Measurements from ENCODE around the gene AR.

AR gene

DNA sequence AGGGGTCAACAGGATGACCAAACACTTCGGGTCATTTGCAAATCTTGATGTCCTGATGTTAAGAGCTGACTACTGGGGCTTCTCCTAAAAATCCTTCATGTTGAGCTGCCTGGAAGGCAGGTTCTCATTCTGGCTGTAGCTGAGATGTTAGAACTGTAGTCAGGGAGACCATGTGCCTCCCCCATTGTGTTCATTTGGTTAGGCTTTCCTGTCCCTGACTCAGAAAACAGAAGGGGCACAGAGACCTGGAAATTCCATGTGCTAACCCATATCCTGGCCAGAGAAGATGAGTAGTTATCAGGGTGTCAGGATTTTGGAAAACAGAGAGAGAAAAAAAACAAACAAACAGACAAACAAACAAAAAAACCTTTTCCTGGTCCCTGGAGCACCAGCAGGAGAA is 177.5 kb downstream of the AR start:
- Mint-ChIP-seq H3K36me3 (ENCODE audit: low read depth) (no peaks in the 10 kb centered on the region), H3K9me3 (no peaks in the 10 kb centered on the region), H3K27me3 (no peaks in the 10 kb centered on the region), H3K4me1 (ENCODE audit: low read depth) (no peaks in the 10 kb centered on the region), H3K27ac (no peak overlapping the region), H3K4me3 (no peak overlapping the region)

DNA sequence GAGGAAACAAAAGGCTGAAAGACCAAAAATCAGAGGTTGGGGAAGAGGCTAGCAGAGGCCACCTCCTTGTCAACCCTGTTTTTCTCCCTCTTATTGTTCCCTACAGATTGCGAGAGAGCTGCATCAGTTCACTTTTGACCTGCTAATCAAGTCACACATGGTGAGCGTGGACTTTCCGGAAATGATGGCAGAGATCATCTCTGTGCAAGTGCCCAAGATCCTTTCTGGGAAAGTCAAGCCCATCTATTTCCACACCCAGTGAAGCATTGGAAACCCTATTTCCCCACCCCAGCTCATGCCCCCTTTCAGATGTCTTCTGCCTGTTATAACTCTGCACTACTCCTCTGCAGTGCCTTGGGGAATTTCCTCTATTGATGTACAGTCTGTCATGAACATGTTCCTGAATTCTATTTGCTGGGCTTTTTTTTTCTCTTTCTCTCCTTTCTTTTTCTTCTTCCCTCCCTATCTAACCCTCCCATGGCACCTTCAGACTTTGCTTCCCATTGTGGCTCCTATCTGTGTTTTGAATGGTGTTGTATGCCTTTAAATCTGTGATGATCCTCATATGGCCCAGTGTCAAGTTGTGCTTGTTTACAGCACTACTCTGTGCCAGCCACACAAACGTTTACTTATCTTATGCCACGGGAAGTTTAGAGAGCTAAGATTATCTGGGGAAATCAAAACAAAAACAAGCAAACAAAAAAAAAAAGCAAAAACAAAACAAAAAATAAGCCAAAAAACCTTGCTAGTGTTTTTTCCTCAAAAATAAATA is 179.9 kb downstream of the AR start:
- Mint-ChIP-seq H3K9me3 (no peaks in the 10 kb centered on the region), H3K4me3 (no peak overlapping the region), H3K27me3 (no peaks in the 10 kb centered on the region)

DNA sequence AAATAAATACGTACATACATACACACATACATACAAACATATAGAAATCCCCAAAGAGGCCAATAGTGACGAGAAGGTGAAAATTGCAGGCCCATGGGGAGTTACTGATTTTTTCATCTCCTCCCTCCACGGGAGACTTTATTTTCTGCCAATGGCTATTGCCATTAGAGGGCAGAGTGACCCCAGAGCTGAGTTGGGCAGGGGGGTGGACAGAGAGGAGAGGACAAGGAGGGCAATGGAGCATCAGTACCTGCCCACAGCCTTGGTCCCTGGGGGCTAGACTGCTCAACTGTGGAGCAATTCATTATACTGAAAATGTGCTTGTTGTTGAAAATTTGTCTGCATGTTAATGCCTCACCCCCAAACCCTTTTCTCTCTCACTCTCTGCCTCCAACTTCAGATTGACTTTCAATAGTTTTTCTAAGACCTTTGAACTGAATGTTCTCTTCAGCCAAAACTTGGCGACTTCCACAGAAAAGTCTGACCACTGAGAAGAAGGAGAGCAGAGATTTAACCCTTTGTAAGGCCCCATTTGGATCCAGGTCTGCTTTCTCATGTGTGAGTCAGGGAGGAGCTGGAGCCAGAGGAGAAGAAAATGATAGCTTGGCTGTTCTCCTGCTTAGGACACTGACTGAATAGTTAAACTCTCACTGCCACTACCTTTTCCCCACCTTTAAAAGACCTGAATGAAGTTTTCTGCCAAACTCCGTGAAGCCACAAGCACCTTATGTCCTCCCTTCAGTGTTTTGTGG is 180.7 kb downstream of the AR start:
- Mint-ChIP-seq H3K27ac (no peak overlapping the region), H3K27me3 (no peaks in the 10 kb centered on the region), H3K4me1 (ENCODE audit: low read depth) (no peaks in the 10 kb centered on the region), H3K4me3 (no peak overlapping the region), H3K36me3 (ENCODE audit: low read depth) (no peaks in the 10 kb centered on the region), H3K9me3 (no peaks in the 10 kb centered on the region)

More for the DNA sequence above, 179.9 kb downstream of the AR start:
- Mint-ChIP-seq H3K36me3 (ENCODE audit: low read depth) (no peaks in the 10 kb centered on the region), H3K4me1 (ENCODE audit: low read depth) (no peaks in the 10 kb centered on the region), H3K27ac (no peak overlapping the region)

DNA sequence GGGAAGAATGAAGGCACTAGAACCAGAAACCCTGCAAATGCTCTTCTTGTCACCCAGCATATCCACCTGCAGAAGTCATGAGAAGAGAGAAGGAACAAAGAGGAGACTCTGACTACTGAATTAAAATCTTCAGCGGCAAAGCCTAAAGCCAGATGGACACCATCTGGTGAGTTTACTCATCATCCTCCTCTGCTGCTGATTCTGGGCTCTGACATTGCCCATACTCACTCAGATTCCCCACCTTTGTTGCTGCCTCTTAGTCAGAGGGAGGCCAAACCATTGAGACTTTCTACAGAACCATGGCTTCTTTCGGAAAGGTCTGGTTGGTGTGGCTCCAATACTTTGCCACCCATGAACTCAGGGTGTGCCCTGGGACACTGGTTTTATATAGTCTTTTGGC is 181.7 kb downstream of the AR start:
- Mint-ChIP-seq H3K4me3 (no peak overlapping the region), H3K36me3 (ENCODE audit: low read depth) (no peaks in the 10 kb centered on the region), H3K27ac (no peak overlapping the region), H3K9me3 (no peaks in the 10 kb centered on the region), H3K4me1 (ENCODE audit: low read depth) (no peaks in the 10 kb centered on the region), H3K27me3 (no peaks in the 10 kb centered on the region)

DNA sequence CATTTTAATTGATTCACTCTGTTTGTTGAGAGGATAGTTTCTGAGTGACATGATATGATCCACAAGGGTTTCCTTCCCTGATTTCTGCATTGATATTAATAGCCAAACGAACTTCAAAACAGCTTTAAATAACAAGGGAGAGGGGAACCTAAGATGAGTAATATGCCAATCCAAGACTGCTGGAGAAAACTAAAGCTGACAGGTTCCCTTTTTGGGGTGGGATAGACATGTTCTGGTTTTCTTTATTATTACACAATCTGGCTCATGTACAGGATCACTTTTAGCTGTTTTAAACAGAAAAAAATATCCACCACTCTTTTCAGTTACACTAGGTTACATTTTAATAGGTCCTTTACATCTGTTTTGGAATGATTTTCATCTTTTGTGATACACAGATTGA is 182.2 kb downstream of the AR start:
- Mint-ChIP-seq H3K9me3 (no peaks in the 10 kb centered on the region), H3K4me1 (ENCODE audit: low read depth) (no peaks in the 10 kb centered on the region), H3K27ac (no peak overlapping the region), H3K36me3 (ENCODE audit: low read depth) (no peaks in the 10 kb centered on the region), H3K4me3 (no peak overlapping the region), H3K27me3 (no peaks in the 10 kb centered on the region)

DNA sequence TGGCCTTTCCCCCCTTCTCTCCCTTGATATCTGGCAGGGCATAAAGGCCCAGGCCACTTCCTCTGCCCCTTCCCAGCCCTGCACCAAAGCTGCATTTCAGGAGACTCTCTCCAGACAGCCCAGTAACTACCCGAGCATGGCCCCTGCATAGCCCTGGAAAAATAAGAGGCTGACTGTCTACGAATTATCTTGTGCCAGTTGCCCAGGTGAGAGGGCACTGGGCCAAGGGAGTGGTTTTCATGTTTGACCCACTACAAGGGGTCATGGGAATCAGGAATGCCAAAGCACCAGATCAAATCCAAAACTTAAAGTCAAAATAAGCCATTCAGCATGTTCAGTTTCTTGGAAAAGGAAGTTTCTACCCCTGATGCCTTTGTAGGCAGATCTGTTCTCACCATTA is 183.8 kb downstream of the AR start:
- no peak overlapping the region for H3K27ac Mint-ChIP-seq
- no peaks in the 10 kb centered on the region for H3K4me1 Mint-ChIP-seq (ENCODE audit: low read depth)
- H3K27me3 Mint-ChIP-seq: no peaks in the 10 kb centered on the region
- no peaks in the 10 kb centered on the region for H3K36me3 Mint-ChIP-seq (ENCODE audit: low read depth)
- H3K4me3 Mint-ChIP-seq: no peak overlapping the region
- H3K9me3 Mint-ChIP-seq: no peaks in the 10 kb centered on the region

DNA sequence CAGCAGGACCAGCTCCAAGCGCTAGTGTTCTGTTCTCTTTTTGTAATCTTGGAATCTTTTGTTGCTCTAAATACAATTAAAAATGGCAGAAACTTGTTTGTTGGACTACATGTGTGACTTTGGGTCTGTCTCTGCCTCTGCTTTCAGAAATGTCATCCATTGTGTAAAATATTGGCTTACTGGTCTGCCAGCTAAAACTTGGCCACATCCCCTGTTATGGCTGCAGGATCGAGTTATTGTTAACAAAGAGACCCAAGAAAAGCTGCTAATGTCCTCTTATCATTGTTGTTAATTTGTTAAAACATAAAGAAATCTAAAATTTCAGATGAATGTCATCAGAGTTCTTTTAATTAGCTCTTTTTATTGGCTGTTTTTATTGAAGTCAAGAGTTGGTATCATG is 186.5 kb downstream of the AR start:
- Mint-ChIP-seq H3K27me3 (no peaks in the 10 kb centered on the region), H3K36me3 (ENCODE audit: low read depth) (no peaks in the 10 kb centered on the region), H3K4me3 (no peak overlapping the region), H3K4me1 (ENCODE audit: low read depth) (no peaks in the 10 kb centered on the region), H3K27ac (no peak overlapping the region), H3K9me3 (no peaks in the 10 kb centered on the region)

DNA sequence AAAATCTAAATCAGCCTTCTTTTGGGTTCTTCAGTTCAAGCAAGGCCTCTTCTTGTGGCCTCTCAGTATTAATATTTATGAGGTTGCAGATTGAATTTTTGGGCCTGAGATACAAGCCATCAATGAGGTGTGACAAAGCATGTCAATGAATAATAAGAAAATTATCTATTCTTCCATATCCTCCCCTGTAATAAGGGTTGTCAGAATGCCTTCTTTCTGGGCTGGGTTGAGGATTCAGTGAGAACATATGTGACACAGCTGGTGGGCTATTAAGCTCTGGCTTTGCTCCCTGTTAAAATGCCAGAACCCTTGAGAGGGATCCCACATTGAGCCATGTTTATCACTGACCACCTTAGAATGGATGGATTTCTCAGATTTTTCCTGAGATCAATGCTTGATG is 187.2 kb downstream of the AR start:
- no peaks in the 10 kb centered on the region for H3K9me3 Mint-ChIP-seq
- H3K4me1 Mint-ChIP-seq (ENCODE audit: low read depth): no peaks in the 10 kb centered on the region
- H3K4me3 Mint-ChIP-seq: no peak overlapping the region
- no peaks in the 10 kb centered on the region for H3K36me3 Mint-ChIP-seq (ENCODE audit: low read depth)
- no peaks in the 10 kb centered on the region for H3K27me3 Mint-ChIP-seq
- no peak overlapping the region for H3K27ac Mint-ChIP-seq

DNA sequence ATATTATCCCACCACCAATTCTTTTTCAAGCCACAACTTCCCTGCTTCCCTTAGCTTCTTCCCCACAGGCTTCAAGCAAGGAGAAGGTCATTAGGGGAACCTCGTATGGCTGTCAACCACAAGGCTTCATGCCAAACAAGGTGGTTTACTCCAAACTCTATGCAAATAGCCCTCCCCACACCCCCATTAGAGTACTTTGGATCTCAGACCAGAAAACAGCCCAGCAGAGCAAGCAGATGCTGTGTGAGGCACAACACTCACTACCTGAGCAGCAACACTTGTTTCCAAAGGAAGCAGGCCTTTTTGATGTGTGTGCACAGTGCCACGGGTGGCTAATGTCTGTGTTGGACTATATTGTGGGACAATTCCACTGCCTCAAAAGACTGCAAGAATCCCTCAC is 189.0 kb downstream of the AR start:
- Mint-ChIP-seq H3K27me3 (no peaks in the 10 kb centered on the region), H3K9me3 (no peaks in the 10 kb centered on the region), H3K4me1 (ENCODE audit: low read depth) (no peaks in the 10 kb centered on the region), H3K27ac (no peak overlapping the region), H3K36me3 (ENCODE audit: low read depth) (no peaks in the 10 kb centered on the region), H3K4me3 (no peak overlapping the region)

DNA sequence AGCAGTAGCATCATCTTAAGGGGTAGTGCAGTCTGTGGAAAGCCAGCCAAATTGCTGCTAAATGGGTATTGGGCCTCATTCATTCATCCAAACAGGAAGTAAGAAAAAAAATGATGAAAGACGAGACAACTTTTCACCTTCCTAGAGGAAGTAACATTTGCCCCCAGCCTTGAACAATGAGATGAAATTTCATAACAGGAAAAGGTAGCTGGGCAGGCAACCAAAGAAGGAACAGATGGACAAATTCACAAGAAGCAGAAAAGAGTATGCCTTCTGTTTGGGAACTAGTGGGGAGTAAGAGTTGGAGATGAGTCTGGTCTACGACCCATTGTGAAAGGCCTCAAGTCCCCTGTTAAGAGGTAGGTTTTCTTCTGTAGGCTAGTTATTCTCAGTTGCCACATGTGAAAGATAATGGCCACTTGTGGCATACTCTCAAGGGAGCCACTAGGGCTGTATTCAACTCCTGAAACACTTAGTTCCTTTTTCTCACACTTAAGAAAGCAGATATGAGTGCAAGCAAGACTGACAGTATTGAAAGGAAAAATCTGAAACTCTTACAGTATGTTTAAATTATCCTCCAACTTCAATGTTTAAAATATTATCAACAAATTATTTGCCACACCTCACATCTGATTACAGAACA is 190.4 kb downstream of the AR start:
- H3K4me1 Mint-ChIP-seq (ENCODE audit: low read depth): no peaks in the 10 kb centered on the region
- no peaks in the 10 kb centered on the region for H3K36me3 Mint-ChIP-seq (ENCODE audit: low read depth)
- no peaks in the 10 kb centered on the region for H3K27me3 Mint-ChIP-seq
- no peaks in the 10 kb centered on the region for H3K9me3 Mint-ChIP-seq
- H3K4me3 Mint-ChIP-seq: no peak overlapping the region
- no peak overlapping the region for H3K27ac Mint-ChIP-seq

DNA sequence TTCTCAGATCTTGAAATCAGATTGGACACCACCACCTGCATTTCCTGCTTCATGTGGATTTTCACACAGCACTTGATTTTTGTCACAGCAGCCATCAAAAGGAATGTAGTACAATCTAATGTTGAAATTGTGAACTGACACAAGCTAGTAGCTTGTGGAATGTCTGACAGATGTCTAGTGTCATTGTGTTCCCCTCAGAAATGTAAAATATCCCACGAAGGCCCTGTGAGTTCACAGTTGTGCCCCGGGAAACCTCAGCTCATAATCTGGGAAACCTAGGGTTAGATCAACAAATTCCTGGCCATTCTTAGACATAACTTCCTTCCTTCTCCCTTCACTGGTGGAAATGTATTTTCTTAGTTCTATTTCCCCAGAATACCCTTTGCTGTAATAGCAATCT is 205.7 kb downstream of the AR start:
- Mint-ChIP-seq H3K4me3 (no peak overlapping the region), H3K27ac (no peak overlapping the region), H3K4me1 (ENCODE audit: low read depth) (no peaks in the 10 kb centered on the region)

DNA sequence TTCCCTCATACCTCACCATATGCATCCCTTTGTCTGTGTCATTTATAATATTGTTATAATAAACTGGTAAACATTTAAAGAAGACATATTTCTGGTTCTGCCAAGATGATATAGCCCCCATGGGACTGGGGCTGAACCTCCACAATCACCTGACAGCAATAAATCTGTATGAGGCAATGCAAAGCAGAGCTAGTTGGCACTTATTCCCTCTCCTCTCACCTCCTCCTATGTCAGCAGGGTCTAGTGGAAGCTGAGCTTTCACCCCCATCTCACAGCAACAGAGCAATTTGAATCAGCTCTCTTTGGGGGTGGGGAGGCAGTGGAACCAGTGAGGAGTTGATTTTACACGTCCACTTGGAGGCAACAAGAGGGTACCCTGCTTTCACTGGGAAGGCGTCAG is 206.9 kb downstream of the AR start:
- H3K4me3 Mint-ChIP-seq: no peak overlapping the region
- no peak overlapping the region for H3K27ac Mint-ChIP-seq
- H3K27me3 Mint-ChIP-seq: no peaks in the 10 kb centered on the region

More for the DNA sequence above, 205.7 kb downstream of the AR start:
- Mint-ChIP-seq H3K36me3 (ENCODE audit: low read depth) (no peaks in the 10 kb centered on the region), H3K9me3 (no peaks in the 10 kb centered on the region), H3K27me3 (no peaks in the 10 kb centered on the region)

DNA sequence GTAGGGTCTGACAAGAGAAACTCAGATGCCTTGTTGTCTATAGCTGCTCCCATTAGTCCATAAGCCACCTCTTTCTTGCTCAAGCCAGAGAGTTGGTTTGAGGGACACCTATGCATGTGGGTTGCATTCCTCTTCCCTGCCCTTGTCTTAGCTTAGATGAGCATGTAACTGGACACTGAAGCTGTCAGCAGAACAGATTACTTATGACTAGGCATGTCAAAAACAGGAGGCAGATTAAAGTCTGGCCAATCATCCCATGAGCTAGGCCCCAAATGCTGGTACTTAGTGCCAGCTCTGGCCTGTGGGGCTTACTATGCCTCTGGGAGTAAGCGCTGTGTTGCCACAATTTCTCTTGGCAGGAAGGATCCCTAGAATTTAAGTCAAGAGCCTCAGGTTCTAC is 215.2 kb downstream of the AR start:
- Mint-ChIP-seq H3K27ac (no peak overlapping the region), H3K27me3 (no peaks in the 10 kb centered on the region), H3K4me1 (ENCODE audit: low read depth) (no peaks in the 10 kb centered on the region), H3K9me3 (peaks cover 8% of the 10 kb centered on the region), H3K4me3 (no peak overlapping the region), H3K36me3 (ENCODE audit: low read depth) (no peaks in the 10 kb centered on the region)

More for the DNA sequence above, 206.9 kb downstream of the AR start:
- no peaks in the 10 kb centered on the region for H3K36me3 Mint-ChIP-seq (ENCODE audit: low read depth)
- H3K4me1 Mint-ChIP-seq (ENCODE audit: low read depth): no peaks in the 10 kb centered on the region
- H3K9me3 Mint-ChIP-seq: no peaks in the 10 kb centered on the region

DNA sequence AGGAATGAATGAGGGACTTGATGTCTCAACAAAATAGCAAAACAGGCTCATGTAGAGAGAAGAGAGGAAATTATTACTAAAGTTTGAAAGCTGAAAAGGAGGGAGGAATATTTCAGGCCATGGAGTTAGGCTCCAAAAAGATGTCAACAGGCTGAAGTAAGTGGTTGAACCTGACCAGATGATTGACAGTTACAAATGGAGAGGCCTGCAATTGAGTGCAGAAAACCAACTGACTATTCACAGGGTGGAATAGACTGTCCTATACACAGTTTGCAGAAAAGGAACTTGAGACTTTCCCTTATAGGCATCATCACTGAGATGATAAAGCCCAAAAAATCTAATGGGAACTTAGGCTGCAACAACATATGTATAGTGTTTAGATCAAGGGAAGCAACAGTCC is 233.3 kb downstream of the AR start:
- H3K4me1 Mint-ChIP-seq (ENCODE audit: low read depth): no peaks in the 10 kb centered on the region

DNA sequence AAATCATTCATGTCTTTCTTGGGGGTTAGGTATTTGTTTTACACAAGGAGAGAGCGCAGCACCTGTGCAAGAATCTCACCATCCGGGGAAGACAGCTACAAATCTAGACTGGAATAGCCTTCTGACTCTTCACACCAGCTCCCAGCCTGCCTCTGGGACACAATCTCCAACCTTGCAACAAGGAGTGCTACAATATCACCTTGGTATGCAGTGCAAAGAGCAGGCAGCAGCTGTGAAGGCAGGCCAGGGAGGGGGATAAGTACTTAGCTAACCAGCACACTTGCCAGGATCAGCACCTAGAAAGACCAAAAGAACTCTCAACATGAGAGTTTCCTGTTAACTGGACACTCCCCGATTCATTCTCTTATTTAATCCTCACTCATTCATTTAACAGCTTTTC is 235.3 kb downstream of the AR start:
- Mint-ChIP-seq H3K36me3 (ENCODE audit: low read depth) (no peaks in the 10 kb centered on the region), H3K4me3 (no peak overlapping the region), H3K4me1 (ENCODE audit: low read depth) (no peaks in the 10 kb centered on the region), H3K27ac (no peak overlapping the region), H3K27me3 (no peaks in the 10 kb centered on the region), H3K9me3 (no peaks in the 10 kb centered on the region)

More for the DNA sequence above, 233.3 kb downstream of the AR start:
- Mint-ChIP-seq H3K4me3 (no peak overlapping the region), H3K36me3 (ENCODE audit: low read depth) (no peaks in the 10 kb centered on the region), H3K9me3 (peaks cover 7% of the 10 kb centered on the region), H3K27ac (no peak overlapping the region), H3K27me3 (no peaks in the 10 kb centered on the region)
